Central memory CD8-positive, alpha-beta T cell (primary cell): ENCODE measurements around the gene ZCCHC4.

Source experiments
- ATAC-seq: fragments of 150-1000 bp; cut with Tn5 transposase; replicated peaks from 2 replicates; pipeline ENCODE4 v1.10.0; 2022; ENCODE audit warnings: mild to moderate bottlenecking, moderate FRiP score, moderate number of reproducible peaks; ENCODE audit not compliant: poor library complexity, severe bottlenecking; ENCODE audit errors: extremely low read depth
- DNase-seq, 2 donors: peaks; one replicate each; pipeline ENCODE4 v3.0.0; 2021; ENCODE audit warnings: low spot score in 2 of 2
- H3K27ac Mint-ChIP-seq: one replicate; pipeline ENCODE4 v1.8.0; 2022; ENCODE audit warnings: low read depth, mild to moderate bottlenecking, moderate library complexity, mixed read lengths
- H3K27me3 Mint-ChIP-seq: one replicate; pipeline ENCODE4 v1.8.0; 2022; ENCODE audit warnings: mixed read lengths
- H3K36me3 Mint-ChIP-seq: one replicate; pipeline ENCODE4 v1.8.0; 2022; ENCODE audit warnings: mild to moderate bottlenecking, moderate library complexity, mixed read lengths; ENCODE audit not compliant: insufficient read depth
- H3K4me1 Mint-ChIP-seq: one replicate; pipeline ENCODE4 v1.8.0; 2022; ENCODE audit warnings: mixed read lengths
- H3K4me3 Mint-ChIP-seq: one replicate; pipeline ENCODE4 v1.8.0; 2022; ENCODE audit warnings: mild to moderate bottlenecking, moderate library complexity, mixed read lengths
- H3K9me3 Mint-ChIP-seq: one replicate; pipeline ENCODE4 v1.8.0; 2022; ENCODE audit warnings: mixed read lengths

ZCCHC4 gene

GRCh38 chr4:25312496-25313200, at the start of gene ZCCHC4:
TSS of gene ZCCHC4 (plus strand) at chr4:25312774. CDS start at chr4:25312810, 36 bp downstream.
- Mint-ChIP-seq H3K4me3 (peak within 1 kb of the TSS; percentile 95), H3K4me1 (peaks cover 10% of the 10 kb centered on the region), H3K9me3 (no peaks in the 10 kb centered on the region), H3K27ac (peak within 1 kb of the TSS; percentile 95), H3K27me3 (peaks cover 24% of the 10 kb centered on the region), H3K36me3 (peaks cover 14% of the 10 kb centered on the region)
- ATAC-seq (peak; percentile 95), DNase-seq (peak; percentile 87 to 92)

GRCh38 chr4:25271866-25272265, 40.7 kb upstream of the ZCCHC4 start:
- Mint-ChIP-seq H3K27ac (no peak overlapping the region), H3K4me1 (no peaks in the 10 kb centered on the region), H3K9me3 (no peaks in the 10 kb centered on the region), H3K36me3 (peaks cover 27% of the 10 kb centered on the region), H3K27me3 (no peaks in the 10 kb centered on the region), H3K4me3 (no peak overlapping the region)
- ATAC-seq (no peak), DNase-seq (no peak)

GRCh38 chr4:25280210-25280609, 32.4 kb upstream of the ZCCHC4 start:
- H3K9me3 Mint-ChIP-seq: no peaks in the 10 kb centered on the region
- no peaks in the 10 kb centered on the region for H3K4me1 Mint-ChIP-seq
- peaks cover 12% of the 10 kb centered on the region for H3K36me3 Mint-ChIP-seq
- H3K27me3 Mint-ChIP-seq: no peaks in the 10 kb centered on the region
- no peak overlapping the region for H3K4me3 Mint-ChIP-seq
- DNase-seq: no peak
- no peak overlapping the region for H3K27ac Mint-ChIP-seq
- no peak for ATAC-seq

GRCh38 chr4:25283948-25284347, 28.6 kb upstream of the ZCCHC4 start:
- peaks cover 11% of the 10 kb centered on the region for H3K9me3 Mint-ChIP-seq
- ATAC-seq (no peak), DNase-seq (no peak)
- H3K4me1 Mint-ChIP-seq: no peaks in the 10 kb centered on the region
- H3K27me3 Mint-ChIP-seq: peaks cover 14% of the 10 kb centered on the region
- H3K36me3 Mint-ChIP-seq: peaks cover 6% of the 10 kb centered on the region
- no peak overlapping the region for H3K27ac Mint-ChIP-seq
- no peak overlapping the region for H3K4me3 Mint-ChIP-seq

GRCh38 chr4:25284466-25284865, 28.1 kb upstream of the ZCCHC4 start:
- ATAC-seq: no peak

GRCh38 chr4:25290490-25291067, 22.0 kb upstream of the ZCCHC4 start:
- peaks cover 17% of the 10 kb centered on the region for H3K27me3 Mint-ChIP-seq
- H3K4me3 Mint-ChIP-seq: no peak overlapping the region
- no peaks in the 10 kb centered on the region for H3K4me1 Mint-ChIP-seq
- H3K27ac Mint-ChIP-seq: no peak overlapping the region
- no peak for ATAC-seq
- no peak for DNase-seq
- H3K36me3 Mint-ChIP-seq: no peaks in the 10 kb centered on the region
- peaks cover 11% of the 10 kb centered on the region for H3K9me3 Mint-ChIP-seq

More at GRCh38 chr4:25284466-25284865, 28.1 kb upstream of the ZCCHC4 start:
- Mint-ChIP-seq H3K4me3 (no peak overlapping the region), H3K27me3 (peaks cover 14% of the 10 kb centered on the region), H3K27ac (no peak overlapping the region), H3K9me3 (peaks cover 11% of the 10 kb centered on the region), H3K4me1 (no peaks in the 10 kb centered on the region), H3K36me3 (peaks cover 3% of the 10 kb centered on the region)
- DNase-seq: no peak

GRCh38 chr4:25291158-25291733, 21.3 kb upstream of the ZCCHC4 start:
- peaks cover 22% of the 10 kb centered on the region for H3K27me3 Mint-ChIP-seq
- H3K4me3 Mint-ChIP-seq: no peak overlapping the region
- no peak overlapping the region for H3K27ac Mint-ChIP-seq
- peaks cover 11% of the 10 kb centered on the region for H3K9me3 Mint-ChIP-seq
- no peaks in the 10 kb centered on the region for H3K4me1 Mint-ChIP-seq
- ATAC-seq (no peak), DNase-seq (no peak)
- no peaks in the 10 kb centered on the region for H3K36me3 Mint-ChIP-seq

GRCh38 chr4:25297528-25298242, 14.9 kb upstream of the ZCCHC4 start:
- Mint-ChIP-seq H3K4me1 (no peaks in the 10 kb centered on the region), H3K27me3 (peaks cover 26% of the 10 kb centered on the region), H3K36me3 (no peaks in the 10 kb centered on the region), H3K4me3 (no peak overlapping the region), H3K9me3 (no peaks in the 10 kb centered on the region), H3K27ac (no peak overlapping the region)
- ATAC-seq: no peak
- no peak for DNase-seq

GRCh38 chr4:25299476-25300203, 12.9 kb upstream of the ZCCHC4 start:
- H3K4me1 Mint-ChIP-seq: no peaks in the 10 kb centered on the region
- H3K9me3 Mint-ChIP-seq: no peaks in the 10 kb centered on the region
- H3K4me3 Mint-ChIP-seq: no peak overlapping the region
- DNase-seq (no peak), ATAC-seq (no peak)
- no peaks in the 10 kb centered on the region for H3K36me3 Mint-ChIP-seq
- peaks cover 41% of the 10 kb centered on the region for H3K27me3 Mint-ChIP-seq
- no peak overlapping the region for H3K27ac Mint-ChIP-seq

- no peaks in the 10 kb centered on the region for H3K4me1 Mint-ChIP-seq
- no peak for ATAC-seq
- no peaks in the 10 kb centered on the region for H3K9me3 Mint-ChIP-seq
Observed at GRCh38 chr4:25301471-25301870, 11.1 kb upstream of the ZCCHC4 start.

GRCh38 chr4:25302626-25303025, 9.9 kb upstream of the ZCCHC4 start:
- Mint-ChIP-seq H3K27ac (no peak overlapping the region), H3K36me3 (no peaks in the 10 kb centered on the region)

More at GRCh38 chr4:25301471-25301870, 11.1 kb upstream of the ZCCHC4 start:
- no peak overlapping the region for H3K4me3 Mint-ChIP-seq
- H3K36me3 Mint-ChIP-seq: no peaks in the 10 kb centered on the region
- H3K27ac Mint-ChIP-seq: no peak overlapping the region
- no peak for DNase-seq
- H3K27me3 Mint-ChIP-seq: peaks cover 39% of the 10 kb centered on the region

GRCh38 chr4:25303578-25303977, 9.0 kb upstream of the ZCCHC4 start:
- no peak for ATAC-seq
- Mint-ChIP-seq H3K4me1 (no peaks in the 10 kb centered on the region), H3K36me3 (no peaks in the 10 kb centered on the region), H3K9me3 (no peaks in the 10 kb centered on the region), H3K27me3 (peaks cover 55% of the 10 kb centered on the region), H3K27ac (no peak overlapping the region), H3K4me3 (no peak overlapping the region)
- DNase-seq: no peak

More at GRCh38 chr4:25302626-25303025, 9.9 kb upstream of the ZCCHC4 start:
- no peak for DNase-seq
- ATAC-seq: no peak
- H3K27me3 Mint-ChIP-seq: peaks cover 51% of the 10 kb centered on the region
- H3K4me3 Mint-ChIP-seq: no peak overlapping the region
- no peaks in the 10 kb centered on the region for H3K9me3 Mint-ChIP-seq
- no peaks in the 10 kb centered on the region for H3K4me1 Mint-ChIP-seq
